ENCODE data around the gene ACBD5.

Gene ACBD5

DNA sequence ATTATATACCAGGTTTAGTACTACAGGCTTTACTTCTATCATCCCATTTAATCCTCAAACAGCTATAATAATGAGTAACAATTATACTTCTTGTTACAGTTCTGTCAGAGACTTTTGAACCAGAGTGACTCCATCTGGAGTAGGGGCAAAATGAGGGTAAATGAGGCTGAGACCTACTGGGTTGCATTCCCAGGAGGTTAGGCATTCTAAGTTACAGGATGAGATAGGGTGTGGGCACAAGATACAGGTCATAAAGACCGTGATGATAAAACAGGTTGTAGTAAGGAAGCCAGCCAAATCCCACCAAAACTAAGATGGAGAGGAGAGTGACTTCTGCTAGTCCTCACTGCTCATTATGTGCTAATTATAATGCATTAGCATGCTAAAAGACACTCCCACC, 90.3 kb downstream of the ACBD5 start:
- DNase-seq = no peak

DNA sequence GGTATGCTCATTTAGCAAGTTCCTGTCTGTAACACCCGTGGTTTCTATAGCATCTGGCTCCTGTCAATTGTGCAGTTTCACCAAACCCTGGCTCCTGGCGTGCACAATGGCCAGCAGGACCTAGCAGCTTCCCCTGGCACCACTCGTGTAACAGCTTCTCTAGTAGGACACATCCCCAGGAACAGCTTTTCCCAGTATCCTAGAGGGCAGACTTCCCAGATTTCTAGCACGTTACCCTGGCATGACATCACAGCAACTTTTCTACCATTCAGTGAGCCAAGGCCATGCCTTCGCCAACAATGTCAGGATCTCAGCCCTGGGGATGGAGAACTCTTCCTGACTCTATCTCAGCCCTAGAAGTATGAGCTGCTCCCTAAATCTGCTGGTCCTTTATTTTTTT, 92.9 kb downstream of the ACBD5 start:
- DNase-seq = no peak

DNA sequence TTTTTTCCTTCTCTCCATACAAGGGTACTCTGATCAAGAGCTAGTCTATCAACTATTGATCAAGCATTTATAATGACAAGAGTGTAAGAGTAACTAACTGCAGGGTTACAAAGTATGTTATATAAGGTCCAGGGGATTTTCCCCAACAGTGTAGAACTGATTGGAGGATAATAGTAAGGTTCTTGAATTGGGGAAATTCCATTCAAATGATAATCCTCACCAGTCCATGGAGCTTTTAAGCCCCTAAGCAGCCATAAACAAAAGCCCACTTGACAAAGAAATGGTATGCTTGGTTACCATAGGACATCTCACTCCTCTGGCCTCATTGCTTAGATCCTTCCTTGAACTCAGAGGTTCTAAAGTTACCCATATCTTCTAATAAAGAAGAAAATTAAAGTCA, 94.7 kb downstream of the ACBD5 start:
- no peak for DNase-seq

All from effector CD8-positive, alpha-beta T cell (primary cell).